HCT116 (cell line): ENCODE results near the gene PRKCH. TPM values are rescaled to one million over a fixed set of nuclear protein-coding genes. Genes with fewer than 3 reads are reported as not detected.
A peak's percentile ranks its signal among the peaks of the same experiment; 100 is the strongest.

Experiments used
- ATAC-seq: fragments of 200-7000 bp; cut with Tn5 transposase; 2 replicates; pipeline ENCODE4 v1.9.1; 2020; ENCODE audit warnings: mild to moderate bottlenecking, moderate library complexity
- BruUV-seq: library from RNA; stranded (reverse); fragments of 400-500 nt; replicated peaks from 2 replicates; lab custom pipeline; 2021; lab: Mats Ljungman, UMichigan
- CTCF ChIA-PET: fragments of 300-600 bp; sonication (Branson Sonifier 250); formaldehyde crosslinking; loops from one replicate; lab custom pipeline; 2021; ENCODE audit warnings: antibody characterized with exemption; lab: Charles Lee
- POLR2A ChIA-PET: fragments of 300-600, 350-600 bp; sonication (Branson Sonifier 250); formaldehyde crosslinking; loops from one replicate; lab custom pipeline; 2021; ENCODE audit warnings: antibody characterized with exemption; lab: Charles Lee
- RAD21 ChIA-PET, 2 experiments: fragments of 300-600 bp; sonication (Branson Sonifier 250); formaldehyde crosslinking; loops; one replicate each; lab custom pipeline; 2023; ENCODE audit warnings: low total read pairs in 2 of 2; ENCODE audit not compliant: uncharacterized antibody in 2 of 2, unreplicated experiment in 2 of 2, low non-redundant PET in 1 of 2; lab: Charles Lee
- DNase-seq: peaks from one replicate; pipeline ENCODE4 v3.0.0-alpha.2; 2010; ENCODE audit warnings: low read depth, low spot score
- H2AFZ ChIP-seq: fragments of 200-600 bp; shearing (Covaris generic), sonication (generic); 2 replicates; pipeline ENCODE4 v1.6.1; 2017; ENCODE audit warnings: low read depth, mixed run types, mixed read lengths, antibody characterized with exemption, low read length; ENCODE audit not compliant: poor library complexity, severe bottlenecking
- H3K27ac ChIP-seq: 2 replicates; pipeline ENCODE4 v1.5.1; 2012; ENCODE audit warnings: low read depth, low read length
- H3K27me3 ChIP-seq: fragments of 200-600 bp; sonication (generic); 2 replicates; pipeline ENCODE4 v1.6.1; 2016; ENCODE audit warnings: mixed run types, low read length, mixed read lengths; ENCODE audit not compliant: insufficient read depth
- H3K36me3 ChIP-seq, 2 experiments: fragments of 200-500 bp in 1 of 2; fragments of 200-600 bp in 1 of 2; sonication (Bioruptor generic) in 1 of 2; sonication (generic) in 1 of 2; 2 replicates each; pipeline versions ENCODE4 v1.5.1 to v1.6.1; 2014 to 2016; ENCODE audit warnings: low read length in 2 of 2, inconsistent platforms in 1 of 2, mixed read lengths in 1 of 2, mixed run types in 1 of 2; ENCODE audit not compliant: insufficient read depth in 2 of 2, control insufficient read depth in 1 of 2
- H3K4me1 ChIP-seq, 2 experiments: fragments of 200-600 bp in 1 of 2; sonication (generic) in 1 of 2; 2 replicates each; pipeline versions ENCODE4 v1.5.1 to v1.6.1; 2012 to 2017; ENCODE audit warnings: low read length in 2 of 2, inconsistent platforms in 1 of 2, mild to moderate bottlenecking in 1 of 2, mixed read lengths in 1 of 2, mixed run types in 1 of 2, moderate library complexity in 1 of 2; ENCODE audit not compliant: insufficient read depth in 2 of 2, control insufficient read depth in 1 of 2
- H3K4me2 ChIP-seq: fragments of 200-600 bp; sonication (generic); 2 replicates; pipeline ENCODE4 v1.6.1; 2017; ENCODE audit warnings: mixed run types, low read length, mixed read lengths
- H3K4me3 ChIP-seq, 2 experiments: fragments of 200-600 bp in 1 of 2; sonication (generic) in 1 of 2; replicated peaks in 1 of 2; 2 replicates each; pipeline ENCODE4 v1.5.1; 2011 to 2016; ENCODE audit warnings: low read length in 2 of 2, control low read depth in 1 of 2, low read depth in 1 of 2, mild to moderate bottlenecking in 1 of 2, mixed read lengths in 1 of 2, mixed run types in 1 of 2
- H3K79me2 ChIP-seq: fragments of 200-600 bp; sonication (generic); 2 replicates; pipeline ENCODE4 v1.6.1; 2017; ENCODE audit warnings: mild to moderate bottlenecking, mixed run types, low read length, moderate library complexity, mixed read lengths; ENCODE audit not compliant: insufficient read depth
- H3K9ac ChIP-seq: fragments of 200-600 bp; sonication (generic); 2 replicates; pipeline ENCODE4 v1.6.1; 2016; ENCODE audit warnings: low read length, mixed read lengths
- H3K9me2 ChIP-seq: fragments of 200-600 bp; sonication (generic), shearing (Covaris generic); 2 replicates; pipeline ENCODE4 v1.6.1; 2017; ENCODE audit warnings: mixed run types, mild to moderate bottlenecking, moderate library complexity; ENCODE audit not compliant: insufficient read depth
- H3K9me3 ChIP-seq, 2 experiments: fragments of 200-500 bp in 1 of 2; fragments of 200-600 bp in 1 of 2; sonication (Bioruptor generic) in 1 of 2; sonication (generic) in 1 of 2; 2 replicates each; pipeline ENCODE4 v1.6.1; 2014 to 2017; ENCODE audit warnings: low read length in 2 of 2, mixed read lengths in 2 of 2, inconsistent platforms in 1 of 2, low read depth in 1 of 2, mild to moderate bottlenecking in 1 of 2, mixed run types in 1 of 2, moderate library complexity in 1 of 2; ENCODE audit not compliant: control insufficient read depth in 1 of 2, insufficient read depth in 1 of 2
- H4K20me1 ChIP-seq: fragments of 200-600 bp; sonication (generic), shearing (Covaris generic); 2 replicates; pipeline ENCODE4 v1.6.1; 2017; ENCODE audit warnings: mixed run types, mild to moderate bottlenecking, moderate library complexity; ENCODE audit not compliant: insufficient read depth
- CEBPB ChIP-seq: IDR thresholded peaks from 2 replicates; pipeline ENCODE4 v1.6.1; 2012; ENCODE audit warnings: low read depth
- EGR1 ChIP-seq: IDR thresholded peaks from 2 replicates; pipeline ENCODE4 v1.6.1; 2012; ENCODE audit warnings: low read depth
- ELF1 ChIP-seq: IDR thresholded peaks from 2 replicates; pipeline ENCODE4 v1.6.1; 2012; ENCODE audit warnings: low read depth, borderline replicate concordance
- EZH2 ChIP-seq: fragments of 200-600 bp; sonication (generic); IDR thresholded peaks from 2 replicates; pipeline ENCODE4 v1.6.1; 2017; ENCODE audit warnings: antibody characterized with exemption, mixed run types
- FOSL1 ChIP-seq: IDR thresholded peaks from 2 replicates; pipeline ENCODE4 v1.6.1; 2012; ENCODE audit warnings: low read depth
- JUND ChIP-seq: IDR thresholded peaks from 2 replicates; pipeline ENCODE4 v1.6.1; 2012
- MAX ChIP-seq: IDR thresholded peaks from 2 replicates; pipeline ENCODE4 v1.6.1; 2012
- POLR2A ChIP-seq: IDR thresholded peaks from 2 replicates; pipeline ENCODE4 v1.7.0; 2011; ENCODE audit warnings: borderline replicate concordance; ENCODE audit not compliant: insufficient read depth, insufficient read length; ENCODE audit errors: extremely low read depth
- RAD21 ChIP-seq: IDR thresholded peaks from 2 replicates; pipeline ENCODE4 v1.6.1; 2012; ENCODE audit warnings: low read depth, mild to moderate bottlenecking
- REST ChIP-seq: IDR thresholded peaks from 2 replicates; pipeline ENCODE4 v1.6.1; 2012; ENCODE audit warnings: low read depth
- SP1 ChIP-seq: IDR thresholded peaks from 2 replicates; pipeline ENCODE4 v1.6.1; 2012; ENCODE audit warnings: low read depth
- SRF ChIP-seq: IDR thresholded peaks from 2 replicates; pipeline ENCODE4 v1.6.1; 2012; ENCODE audit warnings: low read depth
- TCF7L2 ChIP-seq: IDR thresholded peaks from 2 replicates; pipeline ENCODE4 v1.7.0; 2011; ENCODE audit warnings: borderline replicate concordance, inconsistent platforms; ENCODE audit not compliant: insufficient read depth, insufficient read length; ENCODE audit errors: extremely low read depth
- YY1 ChIP-seq: IDR thresholded peaks from 2 replicates; pipeline ENCODE4 v1.6.1; 2011; ENCODE audit warnings: low read length, low read depth, moderate library complexity, mild to moderate bottlenecking; ENCODE audit not compliant: insufficient replicate concordance; ENCODE audit errors: extremely low read depth
- ZNF274 ChIP-seq: fragments of 200-500 bp; sonication (Bioruptor generic); IDR thresholded peaks from 2 replicates; pipeline ENCODE4 v1.6.1; 2014; ENCODE audit warnings: mild to moderate bottlenecking, low read depth, low read length, inconsistent platforms
- intact Hi-C: fragments of 100-400 bp; cut with micrococcal nuclease; formaldehyde crosslinking; loops from 2 replicates; pipeline ENCODE4 v1.10.0; 2022
- total RNA-seq: library from RNA; stranded (reverse); gene quantifications from one replicate; pipeline ENCODE4 v1.2.1, GENCODE V29; 2021; ENCODE audit not compliant: unreplicated experiment
- TF ChIP-seq, protein P1 (sequence below), 3 experiments: fragments of 200-600 bp in 1 of 3; sonication (generic) in 1 of 3; IDR thresholded peaks in 2 of 3; conservative IDR thresholded peaks in 1 of 3; 2 replicates each; pipeline ENCODE4 v1.5.1; 2012 to 2017; ENCODE audit warnings: low read depth in 2 of 3, low read length in 2 of 3, antibody characterized with exemption in 1 of 3, borderline replicate concordance in 1 of 3, control low read depth in 1 of 3, mild to moderate bottlenecking in 1 of 3, mixed read lengths in 1 of 3, mixed run types in 1 of 3, moderate library complexity in 1 of 3; ENCODE audit not compliant: insufficient read depth in 1 of 3

PRKCH gene
- total RNA-seq, 1 experiment from 2014 or later = 16.6 TPM

- TF ChIP-seq CEBPB = peak; percentile 46; the same call in 1 of the 2 replicates
- TF ChIP-seq MAX = no peak
Measured at GRCh38 chr14:61475316-61475715, 153.9 kb downstream of the PRKCH start (continued).

- Histone ChIP-seq H3K79me2 (no peaks in the 10 kb centered on the region), H3K27ac (peak overlapping the region; percentile 16; the same call in 1 of the 2 replicates), H3K9ac (no peak overlapping the region), H3K9me2 (no peaks in the 10 kb centered on the region), H3K4me3 (no peak overlapping the region), H3K9me3 (no peaks in the 10 kb centered on the region), H4K20me1 (no peaks in the 10 kb centered on the region), H3K4me1 (peaks cover 53% of the 10 kb centered on the region in 2 experiments), H3K4me2 (no peak overlapping the region), H3K27me3 (no peaks in the 10 kb centered on the region), H2AFZ (no peak overlapping the region), H3K36me3 (no peaks in the 10 kb centered on the region)
- ChIA-PET POLR2A (interaction anchor here (0.6 to 1.4 kb wide), 4 partner anchors 49 to 255 kb away, joined by 3 to 4 read pairs (median 3); partner anchors contain the start of gene HIF1A), RAD21 (interaction anchor here in 1 of 2 experiments (0.9 kb wide), 1 partner anchor 220 kb away, joined by 3 read pairs; no protein-coding TSS in a partner anchor), CTCF (interaction anchor here (0.8 to 3.5 kb wide), 8 partner anchors 9 to 362 kb away, joined by 3 to 19 read pairs (median 4); no protein-coding TSS in a partner anchor)
- intact Hi-C loops = loop anchor here (5.0 kb wide), 2 partner anchors 86 to 361 kb away; no protein-coding TSS in a partner anchor
- ATAC-seq = no peak
- no TSS peak for BruUV-seq
- DNase-seq = no peak
- TF ChIP-seq ELF1 = no peak
- TF ChIP-seq CEBPB = no peak
- no peak for TF ChIP-seq SP1
- TF ChIP-seq TCF7L2 = no peak
- no peak for TF ChIP-seq EGR1
- TF ChIP-seq YY1 = no peak
- TF ChIP-seq FOSL1 = no peak
- TF ChIP-seq SRF = no peak
- TF ChIP-seq, protein P1, sequence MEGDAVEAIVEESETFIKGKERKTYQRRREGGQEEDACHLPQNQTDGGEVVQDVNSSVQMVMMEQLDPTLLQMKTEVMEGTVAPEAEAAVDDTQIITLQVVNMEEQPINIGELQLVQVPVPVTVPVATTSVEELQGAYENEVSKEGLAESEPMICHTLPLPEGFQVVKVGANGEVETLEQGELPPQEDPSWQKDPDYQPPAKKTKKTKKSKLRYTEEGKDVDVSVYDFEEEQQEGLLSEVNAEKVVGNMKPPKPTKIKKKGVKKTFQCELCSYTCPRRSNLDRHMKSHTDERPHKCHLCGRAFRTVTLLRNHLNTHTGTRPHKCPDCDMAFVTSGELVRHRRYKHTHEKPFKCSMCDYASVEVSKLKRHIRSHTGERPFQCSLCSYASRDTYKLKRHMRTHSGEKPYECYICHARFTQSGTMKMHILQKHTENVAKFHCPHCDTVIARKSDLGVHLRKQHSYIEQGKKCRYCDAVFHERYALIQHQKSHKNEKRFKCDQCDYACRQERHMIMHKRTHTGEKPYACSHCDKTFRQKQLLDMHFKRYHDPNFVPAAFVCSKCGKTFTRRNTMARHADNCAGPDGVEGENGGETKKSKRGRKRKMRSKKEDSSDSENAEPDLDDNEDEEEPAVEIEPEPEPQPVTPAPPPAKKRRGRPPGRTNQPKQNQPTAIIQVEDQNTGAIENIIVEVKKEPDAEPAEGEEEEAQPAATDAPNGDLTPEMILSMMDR (IDR thresholded peaks at IDR 0.05 in 2 of 3, conservative IDR thresholded peaks at IDR 0.05 in 1 of 3; ENCODE audit: borderline replicate concordance in 1 of 3, insufficient read depth in 1 of 3, low read depth in 2 of 3, low read length in 2 of 3) = no peak
- TF ChIP-seq RAD21 = no peak
- TF ChIP-seq POLR2A = no peak
- no peak for TF ChIP-seq REST
- no peak for TF ChIP-seq EZH2
- no peak for TF ChIP-seq JUND
- no peak for TF ChIP-seq ZNF274
Measured at GRCh38 chr14:61476105-61476753, 154.8 kb downstream of the PRKCH start.
